ENCODE data around the gene RHOT2. TPM values are rescaled to one million over a fixed set of nuclear protein-coding genes. Genes with fewer than 3 reads are reported as not detected.

RHOT2 gene
- polyA plus RNA-seq, 1 donor (not counting 4 experiments of a cell fraction or from before 2014, with no cell fraction given), result 58.7 TPM

GRCh38 chr16:622920-623280 lies 45.0 kb upstream of the RHOT2 start:
- Histone ChIP-seq H3K9me1 (ENCODE audit: control insufficient read depth, extremely low read depth, insufficient read depth, low read length) (no peaks in the 10 kb centered on the region), H3K4me1 (ENCODE audit: control insufficient read depth, extremely low read depth, insufficient read depth, low read length) (peaks cover 32% of the 10 kb centered on the region), H3K27ac (ENCODE audit: control insufficient read depth, insufficient read depth, low read length) (no peak overlapping the region), H3K9ac (ENCODE audit: control insufficient read depth, extremely low read depth, insufficient read depth, low read length) (peak overlapping the region; percentile 22), H3K9me3 (ENCODE audit: control insufficient read depth, low read depth, low read length) (no peaks in the 10 kb centered on the region), H3K36me3 (ENCODE audit: control insufficient read depth in 2 of 2, extremely low read depth in 1 of 2, insufficient read depth in 2 of 2, low read length in 2 of 2) (peaks cover 2 to 3% of the 10 kb centered on the region in 2 experiments), H3K79me2 (ENCODE audit: control insufficient read depth, insufficient read depth, low read length) (no peaks in the 10 kb centered on the region), H3K4me3 (ENCODE audit: control insufficient read depth in 2 of 3, extremely low read depth in 1 of 3, insufficient read depth in 2 of 3, low read depth in 1 of 3, low read length in 3 of 3) (peak overlapping the region in 1 of 3 experiments; percentile 32), H4K20me1 (ENCODE audit: control insufficient read depth, extremely low read depth, insufficient read depth, low read length) (peaks cover 11% of the 10 kb centered on the region), H3K27me3 (ENCODE audit: control insufficient read depth, extremely low read depth, insufficient read depth, low read length) (peaks cover 21% of the 10 kb centered on the region), H3K4me2 (ENCODE audit: control insufficient read depth, extremely low read depth, insufficient read depth, low read depth, low read length) (peak overlapping the region; percentile 84), H2AFZ (ENCODE audit: control insufficient read depth, low read length) (no peak overlapping the region)
- FAIRE-seq (no peak), DNase-seq (ENCODE audit: low read depth, low spot score) (no peak)
- dilution Hi-C loops (cut with MboI; ENCODE audit: extremely low pct_ligation_motif_present, low sequenced_read_pairs), result no loop called here
- no peak for TF ChIP-seq EZH2 (IDR thresholded peaks at IDR 0.05; ENCODE audit: low read length)
- TF ChIP-seq CTCF (optimal IDR thresholded peaks at IDR 0.05 in 1 of 3, IDR thresholded peaks at IDR 0.05 in 1 of 3, conservative IDR thresholded peaks at IDR 0.05 in 1 of 3; ENCODE audit: extremely low read depth in 1 of 3, insufficient read depth in 2 of 3, low read length in 3 of 3), result no peak

GRCh38 chr16:624526-625070 lies 43.3 kb upstream of the RHOT2 start:
- no peak overlapping the region for H3K4me2 ChIP-seq (ENCODE audit: control insufficient read depth, extremely low read depth, insufficient read depth, low read depth, low read length)
- peaks cover 19% of the 10 kb centered on the region for H3K27me3 ChIP-seq (ENCODE audit: control insufficient read depth, extremely low read depth, insufficient read depth, low read length)
- no peaks in the 10 kb centered on the region for H3K9me3 ChIP-seq (ENCODE audit: control insufficient read depth, low read depth, low read length)
- peaks cover 11% of the 10 kb centered on the region for H4K20me1 ChIP-seq (ENCODE audit: control insufficient read depth, extremely low read depth, insufficient read depth, low read length)
- H3K36me3 ChIP-seq (ENCODE audit: control insufficient read depth in 2 of 2, extremely low read depth in 1 of 2, insufficient read depth in 2 of 2, low read length in 2 of 2), result peaks cover 2 to 3% of the 10 kb centered on the region in 2 experiments
- no peaks in the 10 kb centered on the region for H3K9me1 ChIP-seq (ENCODE audit: control insufficient read depth, extremely low read depth, insufficient read depth, low read length)
- H3K4me3 ChIP-seq (ENCODE audit: control insufficient read depth in 2 of 3, extremely low read depth in 1 of 3, insufficient read depth in 2 of 3, low read depth in 1 of 3, low read length in 3 of 3), result no peak overlapping the region
- DNase-seq (ENCODE audit: low read depth, low spot score) (no peak), FAIRE-seq (no peak)
- H3K4me1 ChIP-seq (ENCODE audit: control insufficient read depth, extremely low read depth, insufficient read depth, low read length), result peaks cover 32% of the 10 kb centered on the region
- no peak for TF ChIP-seq EZH2 (IDR thresholded peaks at IDR 0.05; ENCODE audit: low read length)
- TF ChIP-seq CTCF (optimal IDR thresholded peaks at IDR 0.05 in 1 of 3, IDR thresholded peaks at IDR 0.05 in 1 of 3, conservative IDR thresholded peaks at IDR 0.05 in 1 of 3; ENCODE audit: extremely low read depth in 1 of 3, insufficient read depth in 2 of 3, low read length in 3 of 3), result no peak
- no peaks in the 10 kb centered on the region for H3K79me2 ChIP-seq (ENCODE audit: control insufficient read depth, insufficient read depth, low read length)
- H2AFZ ChIP-seq (ENCODE audit: control insufficient read depth, low read length), result no peak overlapping the region
- no peak overlapping the region for H3K9ac ChIP-seq (ENCODE audit: control insufficient read depth, extremely low read depth, insufficient read depth, low read length)
- H3K27ac ChIP-seq (ENCODE audit: control insufficient read depth, insufficient read depth, low read length), result no peak overlapping the region
- dilution Hi-C loops (cut with MboI; ENCODE audit: extremely low pct_ligation_motif_present, low sequenced_read_pairs), result no loop called here

Data from keratinocyte (primary cell).